GM21529 (cell line): ENCODE data around the gene BUB1.
"Not testable (repeated sequence)": the region's sequence is repeated elsewhere in the genome, so short reads cannot be mapped to it uniquely, and the experiment has no call there.

Experiments
- ATAC-seq: cut with Tn5 transposase; IDR thresholded peaks from one replicate; pipeline ENCODE4 v1.9.1; 2021; ENCODE audit not compliant: unreplicated experiment

The BUB1 gene

GRCh38 chr2:110659248-110659647, 18.6 kb downstream of the BUB1 start:
- no peak for ATAC-seq

- no peak for ATAC-seq
Observed at GRCh38 chr2:110657724-110658305, 20.0 kb downstream of the BUB1 start.

GRCh38 chr2:110655701-110656100, 22.2 kb downstream of the BUB1 start:
- no peak for ATAC-seq

GRCh38 chr2:110653861-110654260, 24.0 kb downstream of the BUB1 start:
- ATAC-seq: no peak

- no peak for ATAC-seq
Observed at GRCh38 chr2:110650346-110650745, 27.5 kb downstream of the BUB1 start.

GRCh38 chr2:110647777-110648176, 30.1 kb downstream of the BUB1 start:
- ATAC-seq: no peak

GRCh38 chr2:110645616-110646015, 32.2 kb downstream of the BUB1 start:
- ATAC-seq: no peak

- no peak for ATAC-seq
Observed at GRCh38 chr2:110644357-110644756, 33.5 kb downstream of the BUB1 start.

GRCh38 chr2:110642360-110642759, 35.5 kb downstream of the BUB1 start:
- ATAC-seq: no peak

GRCh38 chr2:110639972-110640371, 37.9 kb downstream of the BUB1 start:
- ATAC-seq: no peak

- ATAC-seq: no peak
Observed at GRCh38 chr2:110638952-110639695, 38.7 kb downstream of the BUB1 start.

GRCh38 chr2:110638004-110638403, 39.9 kb downstream of the BUB1 start:
- ATAC-seq: no peak

GRCh38 chr2:110637093-110637492, 40.8 kb downstream of the BUB1 start:
- ATAC-seq: no peak

GRCh38 chr2:110635949-110636628, 41.8 kb downstream of the BUB1 start:
- not testable (repeated sequence) for ATAC-seq

GRCh38 chr2:110627348-110627747, 50.5 kb downstream of the BUB1 start:
- not testable (repeated sequence) for ATAC-seq

- not testable (repeated sequence) for ATAC-seq
Observed at GRCh38 chr2:110619326-110619939, 58.4 kb downstream of the BUB1 start.

GRCh38 chr2:110613927-110614326, 63.9 kb downstream of the BUB1 start:
- not testable (repeated sequence) for ATAC-seq

- not testable (repeated sequence) for ATAC-seq
Observed at GRCh38 chr2:110610613-110611250, 67.1 kb downstream of the BUB1 start.

- not testable (repeated sequence) for ATAC-seq
Observed at GRCh38 chr2:110609843-110610612, 67.8 kb downstream of the BUB1 start.

GRCh38 chr2:110608788-110609502, 68.9 kb downstream of the BUB1 start:
- ATAC-seq: not testable (repeated sequence)
